OCI-LY1 (cell line): ENCODE measurements around the gene PTPN5.

ENCODE experiments used
- CTCF ChIP-seq: fragments of 200-600 bp; sonication (generic), shearing (Covaris generic); IDR thresholded peaks from 2 replicates; pipeline ENCODE4 v1.5.1; 2017; ENCODE audit warnings: mild to moderate bottlenecking, antibody characterized with exemption, low read length, moderate library complexity, mixed read lengths
- EZH2 ChIP-seq: fragments of 200-600 bp; sonication (generic), shearing (Covaris generic); IDR thresholded peaks from 2 replicates; pipeline ENCODE4 v1.8.0; 2017; ENCODE audit warnings: borderline replicate concordance, mixed run types, mild to moderate bottlenecking, antibody characterized with exemption, low read length, moderate library complexity, mixed read lengths

GRCh38 chr11:18804199-18804999, 12.8 kb upstream of the PTPN5 start:
- no peak for TF ChIP-seq CTCF
- TF ChIP-seq EZH2 = no peak
